GM18873 (cell line): ENCODE data around the gene CENPW.

Experiments
- ATAC-seq: cut with Tn5 transposase; IDR thresholded peaks from one replicate; pipeline ENCODE4 v1.9.1; 2021; ENCODE audit warnings: mild to moderate bottlenecking, moderate library complexity, moderate number of reproducible peaks; ENCODE audit not compliant: unreplicated experiment, low FRiP score

The CENPW gene

DNA sequence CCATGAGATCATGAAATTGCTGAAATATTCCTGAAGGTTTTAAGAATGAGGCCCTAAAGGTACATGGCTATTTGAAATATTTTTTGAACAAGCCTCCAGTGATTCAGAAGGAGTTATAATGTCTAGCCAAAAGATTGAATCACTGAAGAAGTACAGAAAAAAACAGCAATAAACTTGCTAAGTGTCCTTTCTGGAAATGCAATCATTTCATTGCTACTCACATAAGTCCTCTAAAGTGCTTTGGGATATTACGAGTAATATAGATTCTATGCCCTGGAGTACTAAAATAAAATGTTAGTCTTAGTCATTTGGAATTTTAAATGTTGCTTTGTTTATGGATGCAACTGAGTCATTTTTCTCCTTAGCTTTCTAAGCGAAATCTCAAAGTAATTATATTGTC lies 32.7 kb downstream of the CENPW start:
- no peak for ATAC-seq

DNA sequence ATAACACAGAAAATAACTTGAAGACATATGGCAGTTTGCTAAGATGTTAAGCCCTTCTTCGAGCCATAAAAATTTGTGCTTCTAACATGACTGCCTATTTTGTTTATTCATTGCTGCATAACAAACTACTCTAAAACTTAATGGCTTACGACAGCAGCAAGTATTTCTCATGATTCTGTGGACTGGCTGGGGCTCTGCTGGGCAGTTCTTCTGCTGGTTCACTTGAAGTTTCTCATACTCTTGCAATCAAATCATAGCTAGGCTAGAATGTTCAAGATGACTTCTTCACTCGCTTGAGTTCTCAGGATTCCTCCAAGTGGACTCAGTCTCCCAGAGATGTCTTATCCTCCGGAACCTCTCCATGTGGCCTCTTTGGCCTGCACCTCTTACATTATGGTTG lies 33.4 kb downstream of the CENPW start:
- ATAC-seq: no peak

DNA sequence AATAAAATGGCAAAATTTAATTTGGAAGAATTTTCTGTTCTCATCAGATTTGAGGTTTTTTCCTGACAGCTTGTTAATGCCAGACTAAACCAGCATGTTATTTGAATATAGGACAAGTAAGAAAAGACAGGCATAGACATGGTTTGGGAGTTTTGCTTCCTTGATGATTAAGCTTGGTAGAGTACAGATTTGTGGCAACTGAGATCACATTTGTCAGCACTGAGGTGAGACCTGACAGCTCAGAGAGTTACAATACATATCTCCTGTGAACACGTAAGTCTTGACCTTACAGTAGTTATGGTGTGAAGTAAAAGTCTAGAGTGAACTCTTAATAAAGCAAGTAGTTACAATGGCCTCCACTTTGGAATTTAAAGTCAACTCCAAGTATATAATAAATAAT lies 34.5 kb downstream of the CENPW start:
- no peak for ATAC-seq

DNA sequence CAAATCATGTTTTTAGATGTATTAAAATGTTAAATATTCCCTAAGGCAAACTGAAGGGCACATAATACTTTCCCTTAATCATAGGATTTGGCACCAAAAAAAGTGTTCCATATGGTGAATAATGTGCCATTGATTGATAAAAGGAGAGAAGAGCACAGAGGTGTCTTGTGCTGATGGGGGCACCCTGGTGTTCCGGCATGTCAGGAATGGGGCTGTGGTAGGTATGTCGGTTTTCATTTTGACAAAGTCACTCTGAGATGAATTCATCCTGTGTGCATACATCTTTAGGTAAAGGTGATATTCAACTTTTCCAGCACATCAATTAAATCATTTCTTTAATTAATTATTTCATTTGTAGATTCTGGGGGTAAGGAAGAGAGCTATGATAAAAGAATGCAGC lies 36.8 kb downstream of the CENPW start:
- ATAC-seq: no peak

DNA sequence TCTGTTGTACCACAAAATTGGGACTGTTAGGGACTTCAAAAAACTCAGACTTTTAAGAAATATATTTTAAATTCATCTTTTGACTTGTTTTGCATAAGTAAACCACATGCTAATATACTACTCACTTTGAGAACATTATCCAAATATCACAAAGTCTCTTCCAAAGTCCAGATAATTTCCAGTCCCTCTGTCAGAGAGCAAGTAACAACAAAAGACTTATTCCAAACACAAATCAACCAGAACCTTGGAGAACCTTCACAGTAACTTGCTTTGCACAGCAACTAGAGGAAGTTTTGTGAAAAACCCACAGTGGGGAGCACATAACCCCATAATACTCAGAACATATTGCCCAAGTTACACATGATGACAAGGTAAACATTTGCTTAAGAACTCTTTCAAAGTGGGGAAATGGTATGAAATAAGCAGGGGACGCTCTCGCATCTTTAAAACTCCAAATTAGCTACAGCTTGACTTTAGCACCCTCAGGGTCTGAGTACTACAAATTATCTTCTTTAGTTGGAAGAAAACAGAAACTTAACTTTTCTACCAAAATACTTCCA lies 37.8 kb downstream of the CENPW start:
- ATAC-seq: no peak

DNA sequence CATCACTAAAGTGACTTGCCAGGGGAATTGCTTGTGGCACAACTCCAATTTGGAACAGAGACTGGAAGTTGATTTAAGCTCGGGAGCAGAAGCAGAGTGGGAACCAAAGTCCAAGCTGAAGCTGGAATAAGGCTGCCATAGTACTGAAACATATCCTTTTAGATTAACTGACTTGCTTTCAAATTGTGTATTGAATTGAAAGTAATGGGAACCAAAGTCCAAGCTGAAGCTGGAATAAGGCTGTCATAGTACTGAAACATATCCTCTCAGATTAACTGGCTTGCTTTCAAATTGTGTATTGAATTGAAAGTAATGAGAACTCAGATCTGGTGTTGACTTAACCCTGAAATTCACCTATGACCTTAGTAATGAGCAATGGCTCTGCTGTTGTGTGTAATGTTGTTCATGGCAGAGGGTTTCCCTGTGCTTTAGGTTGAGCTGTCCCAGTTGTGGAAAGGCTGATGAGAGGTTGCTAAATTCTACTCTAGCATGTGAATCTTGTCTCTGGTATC lies 40.2 kb downstream of the CENPW start:
- ATAC-seq: no peak

DNA sequence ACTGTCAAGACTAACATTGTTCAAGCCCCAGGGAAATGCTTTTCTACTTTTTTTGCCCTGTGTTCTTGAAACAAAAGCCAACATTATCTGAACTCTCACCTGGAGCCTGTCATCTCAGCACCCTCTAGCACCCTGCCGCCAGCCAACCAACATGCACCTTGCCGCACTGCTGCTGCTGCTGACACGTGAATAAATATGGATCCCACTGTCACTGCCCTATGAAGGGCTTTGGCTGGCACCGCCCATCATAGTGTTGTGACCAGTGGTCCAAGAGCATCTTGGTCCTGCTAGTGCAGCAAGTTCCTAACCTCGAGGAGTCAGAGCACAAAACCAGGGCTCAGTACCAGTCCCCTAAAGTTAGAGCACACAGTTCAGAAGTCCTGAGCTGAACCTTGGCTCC lies 41.6 kb downstream of the CENPW start:
- ATAC-seq: no peak

DNA sequence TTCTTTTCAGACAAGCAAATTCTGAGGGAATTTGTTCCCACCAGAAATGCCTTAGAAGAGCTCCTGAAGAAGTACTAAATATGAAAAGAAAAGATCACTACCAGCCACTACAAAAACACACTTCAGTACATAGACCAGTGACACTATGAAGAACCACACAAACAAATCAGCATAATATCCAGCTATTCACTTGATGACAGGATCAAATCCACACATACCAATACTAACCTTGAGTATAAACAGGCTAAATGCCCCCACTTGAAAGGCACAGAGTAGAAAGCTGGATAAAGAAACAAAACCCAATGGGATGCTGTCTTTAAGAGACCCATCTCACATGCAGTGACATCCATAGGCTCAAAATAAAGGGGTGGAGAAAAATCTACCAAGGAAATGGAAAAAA lies 43.3 kb downstream of the CENPW start:
- no peak for ATAC-seq

DNA sequence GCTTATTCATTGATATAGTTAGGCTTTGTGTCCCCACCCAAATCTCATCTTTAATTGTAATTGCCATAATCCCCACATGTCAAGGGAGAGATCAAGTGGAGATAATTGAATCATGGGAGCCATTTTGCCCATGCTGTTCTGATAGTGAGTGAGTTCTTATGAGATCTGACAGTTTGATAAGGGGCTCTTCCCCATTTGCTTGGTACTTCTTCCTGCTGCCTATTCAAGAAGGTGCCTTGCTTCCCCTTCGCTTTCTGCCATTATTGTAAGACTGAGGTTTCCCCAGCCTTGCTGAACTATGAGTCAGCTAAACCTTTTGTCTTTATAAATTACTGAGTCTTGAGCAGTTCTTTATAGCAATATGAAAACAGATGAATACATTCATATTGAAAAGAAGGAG lies 45.6 kb downstream of the CENPW start:
- no peak for ATAC-seq

DNA sequence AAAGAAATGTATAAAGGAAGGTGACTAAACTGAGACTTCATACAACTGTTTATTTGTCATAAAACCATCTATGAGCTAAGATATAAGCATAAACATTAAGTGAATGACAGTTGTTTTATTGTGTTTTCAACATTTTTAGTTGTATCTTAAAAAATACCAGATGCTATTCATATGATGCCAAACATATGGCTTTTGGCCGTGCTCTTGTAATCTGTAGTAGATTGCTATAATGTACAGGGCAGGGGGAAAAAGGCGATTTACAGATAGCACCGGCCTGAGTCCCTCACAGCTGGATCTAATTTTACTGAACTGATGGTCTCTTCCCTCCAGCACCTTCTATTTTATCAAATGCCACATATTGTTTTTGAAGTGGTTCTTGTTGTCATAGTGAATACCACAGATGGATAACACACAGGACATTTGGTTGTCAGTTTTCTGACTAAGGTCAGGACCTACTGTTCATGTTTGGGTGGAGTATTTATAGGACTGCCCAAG lies 48.2 kb downstream of the CENPW start:
- ATAC-seq: no peak

DNA sequence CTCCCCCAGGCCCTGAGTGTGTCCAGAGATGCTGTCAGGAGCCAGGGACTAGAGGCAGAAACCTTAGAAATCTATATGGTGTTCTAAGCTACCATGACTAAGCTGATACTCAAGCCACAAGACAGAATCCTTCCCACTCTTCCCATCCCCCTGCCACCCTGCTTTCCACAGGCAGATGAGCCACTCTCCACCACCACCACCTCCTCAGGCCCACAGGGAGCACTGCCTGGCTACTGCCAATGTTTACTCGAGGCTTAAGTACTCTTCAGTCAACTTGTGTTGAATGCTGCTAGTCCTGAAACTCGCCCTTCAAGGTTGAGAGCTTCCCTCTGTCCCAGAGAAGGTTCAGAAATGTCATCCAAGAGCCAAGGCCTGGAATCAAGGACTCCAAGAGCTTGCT lies 56.2 kb downstream of the CENPW start:
- no peak for ATAC-seq
